ENCODE results near the gene EIF3L.

The EIF3L gene

GRCh38 chr22:37906364-37907008 lies 57.3 kb downstream of the EIF3L start:
- DNase-seq, result no peak

GRCh38 chr22:37907036-37907954 lies 58.1 kb downstream of the EIF3L start:
- no peak for DNase-seq

- no peak for DNase-seq
Measured at GRCh38 chr22:37909766-37910165, 60.5 kb downstream of the EIF3L start.

- no peak for DNase-seq
Measured at GRCh38 chr22:37910890-37911672, 61.9 kb downstream of the EIF3L start.

- no peak for DNase-seq
Measured at GRCh38 chr22:37911697-37912096, 62.5 kb downstream of the EIF3L start.

- DNase-seq, result no peak
Measured at GRCh38 chr22:37912171-37912570, 63.0 kb downstream of the EIF3L start.

- DNase-seq, result no peak
Measured at GRCh38 chr22:37913233-37913721, 64.1 kb downstream of the EIF3L start.

GRCh38 chr22:37916311-37916710 lies 67.1 kb downstream of the EIF3L start:
- no peak for DNase-seq

- DNase-seq, result no peak
Measured at GRCh38 chr22:37917874-37918548, 68.8 kb downstream of the EIF3L start.

- no peak for DNase-seq
Measured at GRCh38 chr22:37918580-37919270, 69.5 kb downstream of the EIF3L start.

GRCh38 chr22:37920126-37920525 lies 70.9 kb downstream of the EIF3L start:
- DNase-seq, result no peak

GRCh38 chr22:37922191-37922590 lies 73.0 kb downstream of the EIF3L start:
- DNase-seq, result no peak

GRCh38 chr22:37923927-37924326 lies 74.7 kb downstream of the EIF3L start:
- no peak for DNase-seq

GRCh38 chr22:37924386-37925065 lies 75.3 kb downstream of the EIF3L start:
- DNase-seq, result no peak

- DNase-seq, result no peak
Measured at GRCh38 chr22:37925330-37925729, 76.1 kb downstream of the EIF3L start.

- no peak for DNase-seq
Measured at GRCh38 chr22:37925767-37926166, 76.5 kb downstream of the EIF3L start.

GRCh38 chr22:37926358-37926757 lies 77.1 kb downstream of the EIF3L start:
- DNase-seq, result no peak

GRCh38 chr22:37926771-37927636 lies 77.8 kb downstream of the EIF3L start:
- DNase-seq, result no peak

- no peak for DNase-seq
Measured at GRCh38 chr22:37927637-37927936, 78.4 kb downstream of the EIF3L start.

GRCh38 chr22:37929390-37929789 lies 80.2 kb downstream of the EIF3L start:
- no peak for DNase-seq
